Neural progenitor cell (in vitro differentiated cells): ENCODE results near the gene PARVG. TPM values are rescaled to one million over a fixed set of nuclear protein-coding genes. Genes with fewer than 3 reads are reported as not detected.
A peak's percentile ranks its signal among the peaks of the same experiment; 100 is the strongest.

Source experiments
- DNase-seq: peaks from one replicate; pipeline ENCODE4 v3.0.0-alpha.2; 2016; ENCODE audit warnings: low spot score
- H2AFZ ChIP-seq: fragments of 200-600 bp; sonication (generic); replicated peaks from 2 replicates; pipeline ENCODE4 v1.6.1; 2016; ENCODE audit warnings: antibody characterized with exemption
- H3F3A ChIP-seq: fragments of 200-600 bp; sonication (generic); 2 replicates; pipeline ENCODE4 v1.6.1; 2016; ENCODE audit warnings: antibody characterized with exemption, low read depth
- H3K27ac ChIP-seq: fragments of 200-600 bp; sonication (generic); 2 replicates; pipeline ENCODE4 v1.5.1; 2016; ENCODE audit warnings: mild to moderate bottlenecking
- H3K27me3 ChIP-seq: fragments of 200-600 bp; sonication (generic); 2 replicates; pipeline ENCODE4 v1.6.1; 2016; ENCODE audit warnings: mild to moderate bottlenecking, moderate library complexity
- H3K36me3 ChIP-seq: fragments of 200-600 bp; sonication (generic); 2 replicates; pipeline ENCODE4 v1.5.1; 2016
- H3K4me1 ChIP-seq: fragments of 200-600 bp; sonication (generic); 2 replicates; pipeline ENCODE4 v1.6.1; 2016; ENCODE audit warnings: mixed run types
- H3K4me2 ChIP-seq: fragments of 200-600 bp; sonication (generic); 2 replicates; pipeline ENCODE4 v1.6.1; 2016
- H3K4me3 ChIP-seq: fragments of 200-600 bp; sonication (generic); 2 replicates; pipeline ENCODE4 v1.5.1; 2016
- H3K79me2 ChIP-seq: fragments of 200-600 bp; sonication (generic); 2 replicates; pipeline ENCODE4 v1.6.1; 2016; ENCODE audit warnings: low read depth
- H3K9ac ChIP-seq: fragments of 200-600 bp; sonication (generic); 2 replicates; pipeline ENCODE4 v1.6.1; 2016
- H3K9me3 ChIP-seq: fragments of 200-600 bp; sonication (generic); 2 replicates; pipeline ENCODE4 v1.5.1; 2016; ENCODE audit warnings: low read depth
- H4K20me1 ChIP-seq: fragments of 200-600 bp; sonication (generic); 2 replicates; pipeline ENCODE4 v1.6.1; 2016; ENCODE audit warnings: low read depth
- H3K27ac Mint-ChIP-seq: 3 replicates; pipeline ENCODE4 v1.8.0; 2021; ENCODE audit warnings: mixed read lengths
- H3K27me3 Mint-ChIP-seq: 2 replicates; pipeline ENCODE4 v1.8.0; 2022; ENCODE audit warnings: low read depth, mild to moderate bottlenecking, inconsistent platforms, moderate library complexity, mixed read lengths; ENCODE audit not compliant: insufficient read depth
- H3K36me3 Mint-ChIP-seq: 3 replicates; pipeline ENCODE4 v1.8.0; 2021; ENCODE audit warnings: mixed read lengths
- H3K4me1 Mint-ChIP-seq: 3 replicates; pipeline ENCODE4 v1.8.0; 2021; ENCODE audit warnings: mixed read lengths
- H3K4me3 Mint-ChIP-seq: 3 replicates; pipeline ENCODE4 v1.8.0; 2021; ENCODE audit warnings: mild to moderate bottlenecking, moderate library complexity, mixed read lengths
- H3K9me3 Mint-ChIP-seq: 3 replicates; pipeline ENCODE4 v1.8.0; 2020; ENCODE audit warnings: mixed read lengths
- CTCF ChIP-seq: fragments of 200-600 bp; sonication (generic); IDR thresholded peaks from 2 replicates; pipeline ENCODE4 v1.5.1; 2017; ENCODE audit warnings: antibody characterized with exemption, mild to moderate bottlenecking
- EZH2 ChIP-seq: fragments of 200-600 bp; sonication (generic); IDR thresholded peaks from 2 replicates; pipeline ENCODE4 v1.6.1; 2017; ENCODE audit warnings: antibody characterized with exemption, mild to moderate bottlenecking, moderate library complexity
- EZH2phosphoT487 ChIP-seq: fragments of 200-600 bp; sonication (generic); IDR thresholded peaks from 2 replicates; pipeline ENCODE4 v1.6.1; 2017; ENCODE audit warnings: antibody characterized with exemption
- total RNA-seq: library from RNA; depleted of rRNA; stranded (reverse); fragments of >200 nt; gene quantifications from 2 replicates; pipeline ENCODE4 v1.2.3, GENCODE V29; 2015; ENCODE audit warnings: low replicate concordance

The PARVG gene
- total RNA-seq, 1 donor from 2014 or later, result not detected

GRCh38 chr22:44147008-44147645, 33.6 kb upstream of the PARVG start:
- H3K9me3 ChIP-seq, result no peaks in the 10 kb centered on the region
- DNase-seq, result no peak
- peaks cover 47% of the 10 kb centered on the region for H3F3A ChIP-seq
- peaks cover 57% of the 10 kb centered on the region for H3K4me1 ChIP-seq
- H3K4me1 Mint-ChIP-seq, result peaks cover 59% of the 10 kb centered on the region
- H4K20me1 ChIP-seq, result peaks cover 8% of the 10 kb centered on the region
- H3K4me2 ChIP-seq, result peak overlapping the region; percentile 67
- peaks cover 23% of the 10 kb centered on the region for H3K27me3 ChIP-seq
- TF ChIP-seq CTCF, result no peak
- TF ChIP-seq EZH2phosphoT487, result no peak
- no peak for TF ChIP-seq EZH2
- no peak overlapping the region for H3K4me3 ChIP-seq
- no peaks in the 10 kb centered on the region for H3K9me3 Mint-ChIP-seq
- H3K9ac ChIP-seq, result no peak overlapping the region
- peak overlapping the region; percentile 55 for H3K27ac Mint-ChIP-seq
- H3K36me3 Mint-ChIP-seq, result no peaks in the 10 kb centered on the region
- peak overlapping the region; percentile 74 for H3K4me3 Mint-ChIP-seq
- H3K27ac ChIP-seq, result no peak overlapping the region
- peaks cover 27% of the 10 kb centered on the region for H3K27me3 Mint-ChIP-seq
- H3K36me3 ChIP-seq, result no peaks in the 10 kb centered on the region
- no peaks in the 10 kb centered on the region for H3K79me2 ChIP-seq
- H2AFZ ChIP-seq, result no peak overlapping the region

GRCh38 chr22:44147821-44148574, 32.7 kb upstream of the PARVG start:
- Histone ChIP-seq H3K27ac (no peak overlapping the region), H3K4me3 (peak overlapping the region; percentile 14), H3F3A (peaks cover 47% of the 10 kb centered on the region), H3K9me3 (no peaks in the 10 kb centered on the region), H3K27me3 (peaks cover 23% of the 10 kb centered on the region), H2AFZ (no peak overlapping the region), H3K4me2 (peak overlapping the region; percentile 67), H3K36me3 (no peaks in the 10 kb centered on the region), H3K9ac (no peak overlapping the region), H3K4me1 (peaks cover 57% of the 10 kb centered on the region), H4K20me1 (peaks cover 8% of the 10 kb centered on the region), H3K79me2 (no peaks in the 10 kb centered on the region)
- DNase-seq, result peak; percentile 66
- no peak overlapping the region for H3K27ac Mint-ChIP-seq
- H3K4me1 Mint-ChIP-seq, result peaks cover 60% of the 10 kb centered on the region
- H3K27me3 Mint-ChIP-seq, result peaks cover 24% of the 10 kb centered on the region
- H3K9me3 Mint-ChIP-seq, result no peaks in the 10 kb centered on the region
- no peaks in the 10 kb centered on the region for H3K36me3 Mint-ChIP-seq
- peak overlapping the region; percentile 74 for H3K4me3 Mint-ChIP-seq
- TF ChIP-seq EZH2, result no peak
- TF ChIP-seq CTCF, result no peak
- TF ChIP-seq EZH2phosphoT487, result no peak

GRCh38 chr22:44151676-44152075, 29.0 kb upstream of the PARVG start:
- Histone ChIP-seq H3K4me3 (no peak overlapping the region), H3K36me3 (no peaks in the 10 kb centered on the region), H3F3A (peaks cover 28% of the 10 kb centered on the region), H3K27me3 (peaks cover 23% of the 10 kb centered on the region), H3K27ac (no peak overlapping the region), H3K4me2 (no peak overlapping the region), H3K79me2 (no peaks in the 10 kb centered on the region), H2AFZ (no peak overlapping the region), H3K9ac (no peak overlapping the region), H3K4me1 (peaks cover 21% of the 10 kb centered on the region), H4K20me1 (peaks cover 8% of the 10 kb centered on the region), H3K9me3 (no peaks in the 10 kb centered on the region)
- Mint-ChIP-seq H3K4me1 (peaks cover 35% of the 10 kb centered on the region), H3K36me3 (no peaks in the 10 kb centered on the region), H3K27me3 (peaks cover 6% of the 10 kb centered on the region), H3K4me3 (no peak overlapping the region), H3K9me3 (no peaks in the 10 kb centered on the region), H3K27ac (no peak overlapping the region)
- no peak for TF ChIP-seq EZH2phosphoT487
- no peak for TF ChIP-seq EZH2
- no peak for TF ChIP-seq CTCF
- no peak for DNase-seq
